Cardiac septum (tissue), 1 donor: Measurements from ENCODE around the gene SLC2A4RG. TPM values are rescaled to one million over a fixed set of nuclear protein-coding genes. Genes with fewer than 3 reads are reported as not detected.
A peak's percentile ranks its signal among the peaks of the same experiment; 100 is the strongest.
"Not testable (repeated sequence)": the region's sequence is repeated elsewhere in the genome, so short reads cannot be mapped to it uniquely, and the experiment has no call there.

Experiments
- DNase-seq: peaks from one replicate; pipeline ENCODE4 v3.0.0-alpha.2; 2020; ENCODE audit warnings: low spot score
- intact Hi-C: fragments of 100-400 bp; cut with DNase I; formaldehyde crosslinking; loops from one replicate; pipeline ENCODE4 v1.14.0; 2022
- total RNA-seq: library from RNA; stranded (reverse); fragmentation: NEBNext Ultra II Directional; extraction: Animal tissue kit (Norgen Biotek cat#: 25700); gene quantifications from one replicate; pipeline ENCODE4 v1.2.1, GENCODE V29; 2021
- donor health status: DM: no; HTN: no; CAD: no.

Gene SLC2A4RG
- total RNA-seq, 1 donor from 2014 or later = 67.8 TPM

DNA sequence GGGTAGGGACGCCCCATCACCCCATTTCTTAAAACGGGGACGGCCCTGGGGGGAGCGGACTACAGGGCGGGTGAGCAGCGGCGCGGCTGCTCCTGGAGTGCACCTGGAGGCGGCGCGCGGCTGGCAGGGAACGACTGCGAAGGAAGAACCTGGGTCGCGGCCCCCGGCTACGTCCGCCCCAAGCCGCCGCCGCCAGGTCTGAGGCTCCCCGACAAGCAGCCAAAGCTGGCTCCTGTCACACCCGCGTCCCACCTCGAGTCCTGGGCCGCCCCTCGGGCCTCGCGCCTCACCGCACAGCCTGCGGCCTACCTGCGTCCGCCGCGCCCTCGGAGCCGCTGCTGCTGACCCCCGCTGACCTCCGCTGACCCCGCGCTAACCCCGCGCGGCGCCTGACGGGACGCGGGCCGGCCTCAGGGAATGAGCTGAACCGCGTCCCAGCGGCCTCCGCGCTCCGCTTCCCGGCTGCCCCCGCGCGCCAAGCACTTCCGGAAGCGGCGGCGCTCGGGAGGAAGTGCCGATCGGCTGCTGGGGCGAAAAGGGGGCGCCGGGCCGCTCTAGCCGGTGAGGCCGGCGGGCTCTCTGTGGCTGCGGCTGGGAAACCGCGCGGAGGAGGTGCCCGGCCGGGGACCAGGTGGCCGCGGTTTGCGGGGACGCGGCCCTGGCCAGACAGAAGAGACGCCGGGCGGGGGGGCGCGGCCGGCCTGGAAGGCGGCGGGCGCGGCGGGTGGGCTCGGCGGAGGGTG lies 31.8 kb upstream of the SLC2A4RG start, which contains the start of the genes ARFRP1 and ZGPAT:
ARFRP1 (minus strand) TSS at position 419 of the 743 bp plus-strand sequence. CDS start 885 bp downstream, outside the sequence.
ZGPAT (plus strand) TSS at position 482 of the 743 bp plus-strand sequence. CDS start 542 bp downstream, outside the sequence.
- DNase-seq = peak; percentile 96
- intact Hi-C loops = loop anchor here (2.0 kb wide), 1 partner anchor 49 kb away; the partner anchor contains the start of gene RTEL1

DNA sequence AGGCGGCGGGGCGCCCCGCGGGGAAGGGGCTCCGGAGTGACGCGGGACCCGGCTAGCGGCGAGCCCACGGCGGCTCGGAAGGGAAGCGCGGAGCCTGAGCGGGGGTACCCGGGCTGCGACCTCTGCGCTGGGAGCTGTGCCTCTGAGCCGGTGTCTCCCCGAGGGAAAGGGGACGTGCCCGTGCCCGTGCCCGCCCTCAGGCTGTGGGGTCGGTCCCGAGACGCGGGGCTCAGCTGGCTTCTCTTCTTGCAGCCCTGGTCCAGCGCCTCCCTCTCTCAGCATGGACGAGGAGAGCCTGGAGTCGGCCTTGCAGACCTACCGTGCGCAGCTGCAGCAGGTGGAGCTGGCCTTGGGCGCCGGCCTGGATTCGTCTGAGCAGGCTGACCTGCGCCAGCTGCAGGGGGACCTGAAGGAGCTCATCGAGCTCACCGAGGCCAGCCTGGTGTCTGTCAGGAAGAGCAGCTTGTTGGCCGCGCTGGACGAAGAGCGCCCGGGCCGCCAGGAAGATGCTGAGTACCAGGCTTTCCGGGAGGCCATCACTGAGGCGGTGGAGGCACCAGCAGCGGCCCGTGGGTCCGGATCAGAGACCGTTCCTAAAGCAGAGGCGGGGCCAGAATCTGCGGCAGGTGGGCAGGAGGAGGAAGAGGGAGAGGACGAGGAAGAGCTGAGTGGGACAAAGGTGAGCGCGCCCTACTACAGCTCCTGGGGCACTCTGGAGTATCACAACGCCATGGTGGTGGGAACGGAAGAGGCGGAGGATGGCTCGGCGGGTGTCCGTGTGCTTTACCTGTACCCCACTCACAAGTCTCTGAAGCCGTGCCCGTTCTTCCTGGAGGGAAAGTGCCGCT lies 31.1 kb upstream of the SLC2A4RG start:
- intact Hi-C loops = loop anchor here (2.0 kb wide), 1 partner anchor 50 kb away; the partner anchor contains the start of gene RTEL1
- peak; percentile 68 for DNase-seq

DNA sequence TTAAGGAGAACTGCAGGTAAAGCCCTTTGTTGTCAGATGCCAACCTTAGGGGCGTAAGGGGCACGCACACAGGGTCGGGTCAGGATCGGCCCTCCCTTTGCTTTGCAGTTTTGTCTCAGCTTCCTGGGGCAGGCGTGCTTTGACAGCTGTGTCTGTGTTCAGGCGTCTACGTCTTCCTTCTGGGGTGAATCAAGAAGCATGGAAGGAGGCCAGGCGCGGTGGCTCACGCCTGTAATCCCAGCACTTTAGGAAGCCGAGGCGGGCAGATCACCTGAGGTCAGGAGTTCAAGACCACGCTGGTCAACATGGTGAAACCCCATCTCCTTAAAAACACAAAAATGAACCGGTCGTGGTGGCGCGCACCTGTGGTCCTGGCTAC lies 30.4 kb upstream of the SLC2A4RG start:
- intact Hi-C loops = loop anchor here (2.0 kb wide), 1 partner anchor 50 kb away; the partner anchor contains the start of gene RTEL1
- no peak for DNase-seq

DNA sequence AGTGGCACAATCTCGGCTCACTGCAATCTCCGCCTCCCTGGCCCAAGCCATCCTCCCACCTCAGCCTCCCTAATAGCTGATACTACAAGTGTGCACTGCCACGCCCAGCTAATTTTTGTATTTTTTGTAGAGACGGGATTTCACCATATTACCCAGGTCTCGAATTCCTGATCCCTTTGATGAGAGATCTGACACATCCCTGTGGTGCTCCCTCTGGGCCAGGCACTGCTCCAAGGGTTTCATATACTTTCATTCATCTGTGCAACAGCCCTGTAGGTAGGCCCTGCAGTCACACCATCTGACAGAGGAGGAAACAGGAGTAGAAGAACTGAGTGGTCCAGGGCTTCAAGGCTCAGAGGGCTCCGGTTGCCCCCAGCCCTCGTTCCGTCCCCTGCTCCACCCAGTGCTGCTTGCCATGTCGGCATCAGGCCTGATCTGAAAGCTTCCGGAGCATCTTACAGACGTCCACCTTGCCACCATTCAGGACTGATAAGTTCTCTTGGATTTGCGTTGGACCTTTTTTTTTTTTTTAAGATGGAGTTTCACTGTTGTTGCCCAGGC lies 28.4 kb upstream of the SLC2A4RG start:
- intact Hi-C loops = no loop called here
- no peak for DNase-seq

DNA sequence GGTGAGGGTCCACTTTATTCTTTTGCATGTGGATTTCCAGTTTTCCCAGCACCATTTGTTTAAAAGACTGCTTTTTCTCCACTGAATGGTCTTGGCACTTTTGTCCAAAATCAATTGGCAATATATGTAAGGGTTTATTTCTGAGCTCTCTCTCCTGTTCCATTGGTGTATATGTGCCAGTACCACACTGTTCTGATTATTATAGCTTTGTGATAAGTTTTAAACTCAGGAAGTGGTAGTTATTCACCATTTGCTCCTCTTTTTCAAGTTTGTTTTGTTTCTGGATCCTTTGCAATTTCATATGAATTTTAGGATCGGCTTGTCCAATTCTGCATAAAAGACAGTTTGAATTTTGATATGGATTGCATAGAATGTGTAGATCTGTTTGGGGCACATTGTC lies 27.4 kb upstream of the SLC2A4RG start:
- intact Hi-C loops = no loop called here
- no peak for DNase-seq

DNA sequence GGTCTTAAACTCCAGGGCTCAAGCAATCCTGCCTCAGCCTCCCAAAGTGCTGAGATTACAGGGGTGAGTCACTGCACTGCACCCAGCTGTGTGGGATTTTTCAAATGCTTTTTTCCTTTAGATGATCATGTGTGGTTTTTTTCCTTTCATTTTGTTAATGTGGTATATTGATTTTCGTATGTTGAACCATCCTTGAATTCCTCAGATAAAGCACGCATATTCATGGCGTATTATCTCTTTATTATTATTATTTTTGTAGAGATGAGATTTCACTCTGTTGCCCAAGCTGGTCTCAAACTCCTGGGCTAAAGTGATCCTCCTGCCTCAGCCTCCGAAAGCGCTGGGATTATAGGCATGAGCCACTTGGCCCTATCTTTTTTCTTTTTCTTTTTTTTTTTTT lies 24.7 kb upstream of the SLC2A4RG start:
- intact Hi-C loops = no loop called here
- DNase-seq = no peak

DNA sequence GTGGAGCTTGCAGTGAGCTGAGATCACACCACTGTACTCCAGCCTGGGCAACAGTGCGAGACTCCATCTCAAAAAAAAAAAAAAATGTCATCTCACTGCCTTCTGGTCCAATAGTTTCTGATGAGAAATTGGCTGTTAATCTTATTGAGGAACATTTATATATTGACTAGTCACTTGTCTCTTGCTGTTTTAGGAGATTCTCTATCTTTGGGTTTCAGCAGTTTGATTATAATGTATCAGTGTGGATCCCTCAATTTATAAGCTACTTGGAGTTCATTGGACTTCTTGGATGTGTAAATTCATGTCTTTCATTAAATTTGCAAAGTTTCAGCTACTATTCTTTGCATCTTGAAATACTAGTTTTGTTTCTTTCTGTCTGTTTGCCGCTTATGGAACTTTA lies 20.6 kb upstream of the SLC2A4RG start:
- DNase-seq = no peak
- intact Hi-C loops = no loop called here

DNA sequence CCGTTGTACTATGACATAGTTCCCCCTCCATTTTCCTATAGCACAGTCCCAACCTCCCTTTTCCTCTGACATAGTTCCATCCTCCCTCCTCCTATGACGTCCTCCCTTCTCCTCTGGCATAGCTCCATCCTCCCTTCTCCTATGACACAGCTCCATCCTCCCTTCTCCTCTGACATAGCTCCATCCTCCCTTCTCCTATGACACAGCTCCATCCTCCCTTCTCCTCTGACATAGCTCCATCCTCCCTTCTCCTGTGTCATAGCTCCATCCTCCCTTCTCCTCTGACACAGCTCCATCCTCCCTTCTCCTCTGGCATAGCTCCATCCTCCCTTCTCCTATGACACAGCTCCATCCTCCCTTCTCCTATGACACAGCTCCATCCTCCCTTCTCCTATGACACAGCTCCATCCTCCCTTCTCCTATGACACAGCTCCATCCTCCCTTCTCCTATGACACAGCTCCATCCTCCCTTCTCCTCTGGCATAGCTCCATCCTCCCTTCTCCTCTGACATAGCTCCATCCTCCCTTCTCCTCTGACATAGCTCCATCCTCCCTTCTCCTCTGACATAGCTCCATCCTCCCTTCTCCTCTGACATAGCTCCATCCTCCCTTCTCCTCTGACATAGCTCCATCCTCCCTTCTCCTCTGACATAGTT lies 16.5 kb upstream of the SLC2A4RG start:
- intact Hi-C loops, DNase-seq: not testable (repeated sequence)

DNA sequence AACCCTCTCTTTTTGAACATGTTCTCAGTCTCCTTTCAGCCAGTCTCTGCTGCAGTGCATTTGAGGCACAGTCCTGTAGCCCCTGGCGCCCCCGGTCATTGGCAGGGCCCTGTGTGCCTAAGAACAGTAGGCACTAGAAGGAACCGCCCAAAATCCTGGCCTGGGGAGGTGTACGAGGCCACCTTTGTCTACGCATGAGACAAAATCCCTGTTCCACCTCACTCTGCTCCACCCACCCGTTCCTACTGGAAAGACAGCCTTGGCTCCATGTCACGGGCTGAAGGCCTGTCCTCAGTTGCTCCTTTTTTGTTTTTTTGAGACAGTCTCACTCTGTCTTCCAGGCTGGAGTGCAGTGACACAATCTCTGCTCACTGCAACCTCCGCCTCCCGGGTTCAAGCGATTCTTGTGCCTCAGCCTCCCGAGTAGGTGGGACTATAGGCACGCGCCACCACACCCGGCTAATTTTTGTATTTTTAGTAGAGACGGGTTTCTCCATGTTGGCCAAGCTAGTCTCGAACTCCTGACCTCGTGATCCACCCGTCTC lies 9.3 kb upstream of the SLC2A4RG start:
- intact Hi-C loops, DNase-seq: not testable (repeated sequence)

DNA sequence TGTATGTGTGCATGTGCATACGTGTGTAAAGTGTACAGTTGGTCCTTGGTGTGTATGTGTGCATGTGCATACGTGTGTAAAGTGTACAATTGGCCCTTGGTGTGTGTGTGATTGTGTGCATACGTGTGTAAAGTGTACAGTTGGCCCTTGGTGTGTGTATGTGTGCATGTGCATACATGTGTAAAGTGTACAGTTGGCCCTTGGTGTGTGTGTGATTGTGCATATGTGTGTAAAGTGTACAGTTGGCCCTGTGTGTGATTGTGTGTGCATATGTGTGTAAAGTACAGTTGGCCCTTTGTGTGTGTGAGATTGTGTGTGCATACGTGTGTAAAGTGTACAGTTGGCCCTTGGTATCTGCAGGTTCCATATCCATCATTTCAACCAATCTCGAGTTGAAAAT lies 8.2 kb upstream of the SLC2A4RG start:
- no peak for DNase-seq
- intact Hi-C loops = no loop called here

DNA sequence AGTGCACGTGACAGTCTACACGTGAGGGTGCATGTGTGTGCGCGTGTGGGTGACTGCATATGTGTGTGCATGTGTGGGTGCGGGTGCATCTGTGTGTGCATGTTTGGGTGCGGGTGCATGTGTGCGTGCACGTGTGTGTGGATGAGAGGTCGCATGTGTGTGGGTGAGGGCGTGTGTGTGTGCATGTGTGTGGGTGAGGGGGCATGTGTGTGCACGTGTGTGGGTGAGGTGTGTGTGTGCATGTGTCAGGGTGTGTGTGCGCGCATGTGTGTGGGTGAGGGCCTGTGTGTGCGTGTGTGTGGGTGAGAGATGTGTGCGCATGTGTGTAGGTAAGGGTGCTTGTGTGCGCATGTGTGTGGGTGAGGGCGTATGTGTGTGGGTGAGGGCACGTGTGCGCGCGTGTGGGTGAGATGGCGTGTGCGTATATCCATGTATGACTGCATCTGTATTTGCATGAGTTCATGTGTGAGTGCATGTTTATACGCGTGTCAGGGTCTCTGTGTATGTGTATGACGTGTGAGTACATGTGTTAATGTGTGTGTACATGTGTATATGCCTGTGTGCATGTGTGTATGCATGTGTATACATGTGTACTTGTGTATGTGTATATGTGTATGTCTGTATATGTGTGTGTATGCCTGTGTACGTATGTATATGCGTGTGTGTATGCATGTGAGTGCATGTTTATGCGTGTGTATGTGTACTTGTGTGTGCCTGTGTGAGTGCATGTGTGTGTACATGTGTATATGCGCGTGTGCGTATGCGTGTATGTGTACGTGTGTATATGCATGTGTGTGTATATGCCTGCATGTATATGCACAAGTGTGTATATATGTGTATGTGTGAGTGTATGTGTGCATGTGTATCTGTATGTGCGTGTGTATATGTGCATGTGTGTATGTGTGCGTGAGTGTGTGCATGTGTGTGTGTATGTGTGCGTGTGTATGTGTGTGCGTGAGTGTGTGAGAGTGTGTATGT lies 7.2 kb upstream of the SLC2A4RG start:
- DNase-seq = no peak
- intact Hi-C loops = no loop called here

DNA sequence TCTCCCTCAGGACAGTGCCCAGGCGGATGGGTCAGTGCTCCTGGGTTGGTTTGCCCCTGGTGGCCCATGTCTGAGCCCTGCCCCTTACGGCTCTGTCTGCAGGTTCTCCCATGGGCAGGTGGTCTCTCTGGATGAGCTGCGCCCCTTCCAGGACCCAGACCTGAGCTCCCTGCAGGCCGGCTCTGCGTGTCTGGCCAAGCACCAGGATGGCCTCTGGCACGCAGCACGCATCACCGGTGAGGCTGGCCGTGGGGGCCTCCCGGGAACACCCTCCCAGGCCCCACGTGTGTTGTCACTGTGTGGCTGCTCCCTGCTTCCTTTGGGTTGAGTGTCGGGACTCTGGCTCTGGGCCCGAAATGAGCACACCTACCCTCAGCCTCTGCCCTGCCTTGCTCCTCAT lies 6.5 kb upstream of the SLC2A4RG start:
- intact Hi-C loops = no loop called here
- DNase-seq = no peak

DNA sequence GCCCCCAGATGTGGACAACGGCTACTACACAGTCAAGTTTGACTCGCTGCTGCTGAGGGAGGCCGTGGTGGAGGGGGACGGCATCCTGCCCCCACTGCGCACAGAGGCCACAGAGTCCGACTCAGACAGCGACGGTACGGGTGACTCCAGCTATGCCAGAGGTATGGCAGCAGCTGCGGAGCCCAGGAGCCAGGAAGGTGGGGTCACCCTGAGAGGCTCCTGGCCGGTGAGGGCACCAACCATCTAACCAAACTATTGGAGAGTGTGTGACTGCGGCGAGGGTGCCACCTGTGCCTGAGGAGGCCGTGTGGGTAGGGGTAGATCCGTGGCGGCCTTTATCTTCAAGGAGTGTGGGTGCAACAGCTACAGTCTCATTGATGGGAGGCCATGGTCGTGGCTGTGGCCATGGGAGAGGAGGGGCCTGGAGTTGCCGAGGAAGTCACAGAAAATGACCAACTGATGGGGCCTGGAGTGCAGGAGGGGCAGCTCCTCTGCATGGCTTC lies 5.9 kb upstream of the SLC2A4RG start:
- DNase-seq = peak; percentile 62
- intact Hi-C loops = no loop called here

DNA sequence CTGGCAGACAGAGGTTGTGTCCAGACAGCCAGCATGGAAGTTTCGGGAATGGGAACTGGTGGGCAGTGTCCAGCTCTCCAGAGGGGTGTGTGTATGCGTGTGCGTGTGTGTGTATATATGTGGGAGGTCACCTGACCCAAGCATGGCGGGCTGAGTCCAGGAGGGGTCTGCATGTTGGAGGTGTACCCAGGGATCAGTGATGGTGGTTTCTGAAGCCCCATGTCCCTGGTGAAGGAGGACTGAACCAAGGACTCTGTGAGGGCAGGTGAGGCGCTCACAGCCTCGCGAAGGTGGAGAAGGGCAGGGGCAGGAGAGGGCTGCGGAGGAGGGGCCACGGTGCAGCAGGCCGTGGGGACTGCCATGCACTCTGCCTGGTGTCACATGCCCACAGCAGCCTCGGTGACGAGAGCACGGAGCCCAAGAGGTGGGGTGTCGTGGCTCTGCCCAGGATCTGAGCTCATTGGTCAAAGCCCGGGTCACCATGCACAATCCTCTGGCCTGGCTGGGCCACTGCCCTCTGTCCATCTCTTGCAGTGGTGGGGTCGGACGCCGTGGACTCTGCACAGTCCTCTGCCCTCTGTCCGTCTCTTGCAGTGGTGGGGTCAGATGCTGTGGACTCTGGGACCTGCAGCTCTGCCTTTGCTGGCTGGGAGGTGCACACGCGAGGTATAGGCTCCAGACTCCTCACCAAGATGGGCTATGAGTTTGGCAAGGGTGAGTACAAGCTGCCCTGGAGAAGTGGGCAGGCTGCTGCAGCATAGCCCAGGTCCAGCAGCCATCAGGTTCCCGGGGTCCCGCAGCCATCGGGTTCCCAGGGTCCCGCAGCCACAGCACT lies 5.2 kb upstream of the SLC2A4RG start:
- DNase-seq = peak; percentile 58
- intact Hi-C loops = no loop called here

DNA sequence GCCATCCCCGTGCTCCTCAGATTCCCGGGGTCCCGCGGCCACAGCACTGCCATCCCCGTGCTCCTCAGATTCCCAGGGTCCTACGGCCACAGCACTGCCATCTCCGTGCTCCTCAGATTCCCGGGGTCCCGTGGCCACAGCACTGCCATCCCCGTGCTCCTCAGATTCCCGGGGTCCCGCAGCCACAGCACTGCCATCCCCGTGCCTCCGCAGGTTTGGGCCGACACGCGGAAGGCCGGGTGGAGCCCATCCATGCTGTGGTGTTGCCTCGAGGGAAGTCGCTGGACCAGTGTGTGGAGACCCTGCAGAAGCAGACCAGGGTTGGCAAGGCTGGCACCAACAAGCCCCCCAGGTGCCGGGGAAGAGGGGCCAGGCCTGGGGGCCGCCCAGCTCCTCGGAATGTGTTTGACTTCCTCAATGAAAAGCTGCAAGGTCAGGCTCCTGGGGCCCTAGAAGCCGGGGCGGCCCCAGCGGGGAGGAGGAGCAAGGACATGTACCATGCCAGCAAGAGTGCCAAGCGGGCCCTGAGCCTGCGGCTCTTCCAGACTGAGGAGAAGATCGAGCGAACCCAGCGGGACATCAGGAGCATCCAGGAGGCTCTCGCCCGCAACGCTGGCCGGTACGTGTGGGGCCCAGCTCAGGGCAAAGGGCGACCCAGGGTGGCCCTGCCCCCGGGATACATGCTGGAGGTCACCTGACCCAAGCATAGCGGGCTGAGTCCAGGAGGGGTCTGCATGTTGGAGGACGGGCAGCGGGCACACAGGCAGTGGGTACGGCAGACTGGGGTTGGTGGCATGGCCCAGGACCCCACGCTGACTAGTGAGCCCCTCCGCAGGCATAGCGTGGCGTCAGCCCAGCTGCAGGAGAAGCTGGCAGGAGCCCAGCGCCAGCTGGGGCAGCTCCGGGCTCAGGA lies 4.4 kb upstream of the SLC2A4RG start:
- intact Hi-C loops = loop anchor here (5.0 kb wide), 1 partner anchor 38 kb away; the partner anchor contains the start of gene TNFRSF6B
- peak; percentile 66 for DNase-seq
